Measurements from ENCODE around the gene KCNT2.

The KCNT2 gene

GRCh38 chr1:196619721-196620120 is 11.5 kb upstream of the KCNT2 start:
- no peak for DNase-seq (ENCODE audit: low read depth)
- H3K4me3 ChIP-seq (ENCODE audit: low read depth, low read length): no peak overlapping the region
- TF ChIP-seq CTCF (IDR thresholded peaks at IDR 0.05; ENCODE audit: insufficient read depth, low read depth, low read length, missing control alignments): no peak

GRCh38 chr1:196611873-196612272 is 3.6 kb upstream of the KCNT2 start:
- no peak for DNase-seq (ENCODE audit: low read depth)
- H3K4me3 ChIP-seq (ENCODE audit: low read depth, low read length): no peak overlapping the region
- TF ChIP-seq CTCF (IDR thresholded peaks at IDR 0.05; ENCODE audit: insufficient read depth, low read depth, low read length, missing control alignments): no peak

GRCh38 chr1:196609370-196609737 is 1.1 kb upstream of the KCNT2 start:
- H3K4me3 ChIP-seq (ENCODE audit: low read depth, low read length): no peak overlapping the region
- DNase-seq (ENCODE audit: low read depth): no peak

GRCh38 chr1:196607981-196608380 is 259 bp downstream of the KCNT2 start:
- no peak for DNase-seq (ENCODE audit: low read depth)
- TF ChIP-seq CTCF (IDR thresholded peaks at IDR 0.05; ENCODE audit: insufficient read depth, low read depth, low read length, missing control alignments): no peak
- H3K4me3 ChIP-seq (ENCODE audit: low read depth, low read length): no peak overlapping the region

More at GRCh38 chr1:196609370-196609737, 1.1 kb upstream of the KCNT2 start:
- TF ChIP-seq CTCF (IDR thresholded peaks at IDR 0.05; ENCODE audit: insufficient read depth, low read depth, low read length, missing control alignments): no peak

GRCh38 chr1:196603651-196604050 is 4.6 kb downstream of the KCNT2 start:
- DNase-seq (ENCODE audit: low read depth): no peak
- no peak for TF ChIP-seq CTCF (IDR thresholded peaks at IDR 0.05; ENCODE audit: insufficient read depth, low read depth, low read length, missing control alignments)
- no peak overlapping the region for H3K4me3 ChIP-seq (ENCODE audit: low read depth, low read length)

- no peak for DNase-seq (ENCODE audit: low read depth)
- no peak for TF ChIP-seq CTCF (IDR thresholded peaks at IDR 0.05; ENCODE audit: insufficient read depth, low read depth, low read length, missing control alignments)
- no peak overlapping the region for H3K4me3 ChIP-seq (ENCODE audit: low read depth, low read length)
Measured at GRCh38 chr1:196598942-196599748, 9.1 kb downstream of the KCNT2 start.

- DNase-seq (ENCODE audit: low read depth): no peak
- H3K4me3 ChIP-seq (ENCODE audit: low read depth, low read length): no peak overlapping the region
- no peak for TF ChIP-seq CTCF (IDR thresholded peaks at IDR 0.05; ENCODE audit: insufficient read depth, low read depth, low read length, missing control alignments)
Measured at GRCh38 chr1:196594700-196595099, 13.5 kb downstream of the KCNT2 start.

Measured in GM12865 (cell line).